ENCODE measurements around the gene INTS11. TPM values are rescaled to one million over a fixed set of nuclear protein-coding genes. Genes with fewer than 3 reads are reported as not detected.

The INTS11 gene
- total and polyA plus RNA-seq, 10 of the 15 experiments (the other 5 are each of a cell fraction or from before 2014, with no cell fraction given) = 2.5 to 117 (median 77.7) TPM

GRCh38 chr1:1322418-1322817 is 2.0 kb downstream of the INTS11 start (continued):
- no peak for TF ChIP-seq ZBTB4 (CRISPR knock-in tag; IDR thresholded peaks at IDR 0.05)
- TF ChIP-seq MEF2B (IDR thresholded peaks at IDR 0.05; ENCODE audit: partially characterized antibody, poor library complexity, severe bottlenecking) = no peak
- TF ChIP-seq BCL3 (IDR thresholded peaks at IDR 0.05; ENCODE audit: borderline replicate concordance, insufficient read depth, low read depth, low read length, poor library complexity, severe bottlenecking) = no peak
- TF ChIP-seq HDAC6 (IDR thresholded peaks at IDR 0.05; ENCODE audit: unreplicated experiment) = no peak
- TF ChIP-seq ZNF24 (IDR thresholded peaks at IDR 0.05) = no peak
- TF ChIP-seq CBX3 (IDR thresholded peaks at IDR 0.05; ENCODE audit: borderline replicate concordance, low read depth) = no peak
- no peak for TF ChIP-seq TAF1 (IDR thresholded peaks at IDR 0.05; ENCODE audit: borderline replicate concordance, low read depth, low read length)
- TF ChIP-seq BCLAF1 (IDR thresholded peaks at IDR 0.05) = no peak
- TF ChIP-seq JUND (IDR thresholded peaks at IDR 0.05; ENCODE audit: low read depth, low read length) = no peak
- no peak for TF ChIP-seq SMARCA5 (IDR thresholded peaks at IDR 0.05)
- TF ChIP-seq ZNF207 (IDR thresholded peaks at IDR 0.05; ENCODE audit: borderline replicate concordance) = no peak
- no peak for TF ChIP-seq RB1 (IDR thresholded peaks at IDR 0.05; ENCODE audit: borderline replicate concordance)
